ENCODE data around the gene LRFN3.

- TF ChIP-seq, protein P1, sequence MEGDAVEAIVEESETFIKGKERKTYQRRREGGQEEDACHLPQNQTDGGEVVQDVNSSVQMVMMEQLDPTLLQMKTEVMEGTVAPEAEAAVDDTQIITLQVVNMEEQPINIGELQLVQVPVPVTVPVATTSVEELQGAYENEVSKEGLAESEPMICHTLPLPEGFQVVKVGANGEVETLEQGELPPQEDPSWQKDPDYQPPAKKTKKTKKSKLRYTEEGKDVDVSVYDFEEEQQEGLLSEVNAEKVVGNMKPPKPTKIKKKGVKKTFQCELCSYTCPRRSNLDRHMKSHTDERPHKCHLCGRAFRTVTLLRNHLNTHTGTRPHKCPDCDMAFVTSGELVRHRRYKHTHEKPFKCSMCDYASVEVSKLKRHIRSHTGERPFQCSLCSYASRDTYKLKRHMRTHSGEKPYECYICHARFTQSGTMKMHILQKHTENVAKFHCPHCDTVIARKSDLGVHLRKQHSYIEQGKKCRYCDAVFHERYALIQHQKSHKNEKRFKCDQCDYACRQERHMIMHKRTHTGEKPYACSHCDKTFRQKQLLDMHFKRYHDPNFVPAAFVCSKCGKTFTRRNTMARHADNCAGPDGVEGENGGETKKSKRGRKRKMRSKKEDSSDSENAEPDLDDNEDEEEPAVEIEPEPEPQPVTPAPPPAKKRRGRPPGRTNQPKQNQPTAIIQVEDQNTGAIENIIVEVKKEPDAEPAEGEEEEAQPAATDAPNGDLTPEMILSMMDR (IDR thresholded peaks at IDR 0.05): no peak
- TF ChIP-seq POLR2A (IDR thresholded peaks at IDR 0.05): no peak
- TF ChIP-seq POLR2AphosphoS5 (IDR thresholded peaks at IDR 0.05): no peak
Observed at GRCh38 chr19:35909684-35910035, 26.5 kb upstream of the LRFN3 start.
